Esophagus muscularis mucosa (tissue), 4 donors: ENCODE data around the gene AK3. TPM values are rescaled to one million over a fixed set of nuclear protein-coding genes. Genes with fewer than 3 reads are reported as not detected.
A peak's percentile ranks its signal among the peaks of the same experiment; 100 is the strongest.

ENCODE experiments used
- DNase-seq: peaks from one replicate; pipeline ENCODE4 v3.0.0-alpha.2; 2017; ENCODE audit errors: extremely low spot score
- H3K27ac ChIP-seq, 4 donors: fragments of 200-600 bp; sonication (generic); replicated peaks in 1 of 4; 1 replicate in 3 of 4; 2 replicates in 1 of 4; pipeline ENCODE4 v1.5.1; 2016 to 2019; ENCODE audit warnings: mild to moderate bottlenecking in 1 of 4
- H3K27me3 ChIP-seq, 4 donors: fragments of 200-600 bp; sonication (generic); one replicate each; pipeline versions ENCODE4 v1.5.1 to v1.6.0; 2016 to 2019
- H3K36me3 ChIP-seq, 4 donors: fragments of 200-600 bp; sonication (generic); one replicate each; pipeline ENCODE4 v1.5.1; 2016 to 2019
- H3K4me1 ChIP-seq, 4 donors: fragments of 200-600 bp; sonication (generic); one replicate each; pipeline ENCODE4 v1.5.1; 2016 to 2019
- H3K4me3 ChIP-seq, 4 donors: fragments of 200-600 bp; sonication (generic); 1 replicate in 2 of 4; 2 replicates in 2 of 4; pipeline ENCODE4 v1.5.1; 2016 to 2019; ENCODE audit warnings: mild to moderate bottlenecking in 4 of 4, moderate library complexity in 1 of 4
- H3K9me3 ChIP-seq, 4 donors: fragments of 200-600 bp; sonication (generic); 1 replicate in 3 of 4; 2 replicates in 1 of 4; pipeline ENCODE4 v1.5.1; 2016 to 2019
- EP300 ChIP-seq: sonication (generic); formaldehyde crosslinking; IDR thresholded peaks from one replicate; pipeline ENCODE4 v1.6.1; 2017; ENCODE audit warnings: antibody characterized with exemption
- POLR2A ChIP-seq: fragments of 450-650 bp; IDR thresholded peaks from one replicate; pipeline ENCODE4 v1.6.1; 2017; ENCODE audit warnings: antibody characterized with exemption, moderate library complexity, mild to moderate bottlenecking, low read depth
- POLR2AphosphoS5 ChIP-seq, 2 donors: sonication (generic); formaldehyde crosslinking; IDR thresholded peaks; one replicate each; pipeline ENCODE4 v1.6.1; 2017; ENCODE audit warnings: antibody characterized with exemption in 2 of 2
- WGBS: methylation state at CpG from one replicate; pipeline ENCODE4 v1.1.5; 2018; 5-methylcytosine and 5-hydroxymethylcytosine counted together
- intact Hi-C: fragments of 100-400 bp; cut with DNase I; formaldehyde crosslinking; loops from one replicate; pipeline ENCODE4 v1.15.1; 2023
- total RNA-seq, 4 donors: library from RNA; depleted of rRNA; stranded (reverse); fragments of >200 nt; gene quantifications; one replicate each; pipeline versions ENCODE4 v1.1.0 to v1.2.1, GENCODE V29; 2016
- TF ChIP-seq, protein P1 (sequence below), 3 experiments: fragments of 200-600 bp in 2 of 3; fragments of 450-650 bp in 1 of 3; sonication (generic) in 2 of 3; IDR thresholded peaks; one replicate each; pipeline ENCODE4 v1.5.1; 2017 to 2019; ENCODE audit warnings: antibody characterized with exemption in 3 of 3, mild to moderate bottlenecking in 2 of 3, moderate library complexity in 1 of 3

The AK3 gene
- total RNA-seq, 4 donors from 2014 or later: 90.0 to 129 (median 118) TPM

DNA sequence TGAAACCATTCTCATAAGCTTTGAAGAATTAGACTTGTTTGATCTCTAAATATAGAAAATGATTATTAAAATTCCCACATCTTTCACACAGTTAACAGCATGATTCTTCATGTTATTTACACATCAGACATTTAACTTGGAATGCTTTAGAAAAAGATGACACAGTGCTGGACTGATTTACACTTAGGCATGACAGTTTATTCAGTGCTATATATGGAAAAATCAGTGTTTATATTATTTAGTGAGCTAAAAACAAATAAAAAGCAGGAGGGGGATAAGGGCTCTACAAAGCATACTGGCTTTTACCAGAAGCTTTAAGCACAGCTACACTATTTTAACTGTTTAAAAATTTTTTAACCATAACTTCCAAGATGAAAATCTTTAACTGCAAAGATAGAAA lies 31.6 kb downstream of the AK3 start:
- no peak overlapping the region for H3K27ac ChIP-seq
- no peak for DNase-seq
- H3K4me3 ChIP-seq: no peak overlapping the region
- no peaks in the 10 kb centered on the region for H3K9me3 ChIP-seq
- H3K36me3 ChIP-seq: peaks cover 0 to 82% (median 45%) of the 10 kb centered on the region in 4 donors
- intact Hi-C loops: no loop called here
- peaks cover 0 to 11% (median 7%) of the 10 kb centered on the region in 4 donors for H3K4me1 ChIP-seq
- H3K27me3 ChIP-seq: no peaks in the 10 kb centered on the region
- no peak for TF ChIP-seq POLR2A
- TF ChIP-seq POLR2AphosphoS5 (IDR thresholded peaks at IDR 0.05): no peak
- TF ChIP-seq EP300: no peak
- TF ChIP-seq, protein P1, sequence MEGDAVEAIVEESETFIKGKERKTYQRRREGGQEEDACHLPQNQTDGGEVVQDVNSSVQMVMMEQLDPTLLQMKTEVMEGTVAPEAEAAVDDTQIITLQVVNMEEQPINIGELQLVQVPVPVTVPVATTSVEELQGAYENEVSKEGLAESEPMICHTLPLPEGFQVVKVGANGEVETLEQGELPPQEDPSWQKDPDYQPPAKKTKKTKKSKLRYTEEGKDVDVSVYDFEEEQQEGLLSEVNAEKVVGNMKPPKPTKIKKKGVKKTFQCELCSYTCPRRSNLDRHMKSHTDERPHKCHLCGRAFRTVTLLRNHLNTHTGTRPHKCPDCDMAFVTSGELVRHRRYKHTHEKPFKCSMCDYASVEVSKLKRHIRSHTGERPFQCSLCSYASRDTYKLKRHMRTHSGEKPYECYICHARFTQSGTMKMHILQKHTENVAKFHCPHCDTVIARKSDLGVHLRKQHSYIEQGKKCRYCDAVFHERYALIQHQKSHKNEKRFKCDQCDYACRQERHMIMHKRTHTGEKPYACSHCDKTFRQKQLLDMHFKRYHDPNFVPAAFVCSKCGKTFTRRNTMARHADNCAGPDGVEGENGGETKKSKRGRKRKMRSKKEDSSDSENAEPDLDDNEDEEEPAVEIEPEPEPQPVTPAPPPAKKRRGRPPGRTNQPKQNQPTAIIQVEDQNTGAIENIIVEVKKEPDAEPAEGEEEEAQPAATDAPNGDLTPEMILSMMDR (IDR thresholded peaks at IDR 0.05): no peak

DNA sequence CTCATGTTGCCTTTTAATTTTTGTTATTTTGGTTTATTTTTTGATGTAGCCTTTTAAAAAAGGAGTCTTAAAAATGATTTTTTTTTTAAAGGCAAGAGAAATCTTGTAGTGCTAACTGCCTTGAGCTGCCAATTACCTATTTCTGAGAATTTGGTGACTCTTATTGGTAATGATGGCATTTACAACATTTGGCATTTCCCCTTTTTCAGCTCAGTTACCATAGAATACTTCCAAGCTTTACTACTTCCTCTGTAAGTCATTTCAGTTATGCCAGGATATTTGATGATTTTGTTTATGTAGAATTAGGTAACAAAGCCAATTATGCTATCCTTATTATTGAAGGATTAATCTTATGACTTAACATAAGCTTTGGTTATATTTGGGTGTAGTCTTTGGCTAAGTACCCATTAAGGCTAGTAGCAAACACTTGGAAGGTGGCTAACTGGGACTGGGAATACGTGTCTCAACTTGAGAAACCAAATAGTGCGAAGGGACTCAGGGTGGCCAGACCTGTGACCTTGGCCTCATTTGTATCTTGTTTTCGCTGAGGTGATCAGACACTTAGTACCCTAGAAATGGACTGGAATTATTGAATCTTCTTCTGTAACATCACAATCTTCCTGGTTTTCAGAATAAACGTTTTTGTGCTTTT lies 33.9 kb downstream of the AK3 start:
- TF ChIP-seq, protein P1 (IDR thresholded peaks at IDR 0.05): no peak
- TF ChIP-seq EP300: no peak
- peak in 1 of 2 donors; percentile 16 for TF ChIP-seq POLR2AphosphoS5 (IDR thresholded peaks at IDR 0.05)
- no peak for TF ChIP-seq POLR2A
- intact Hi-C loops: no loop called here
- no peak overlapping the region for H3K27ac ChIP-seq
- no peak overlapping the region for H3K4me3 ChIP-seq
- peaks cover 0 to 11% (median 7%) of the 10 kb centered on the region in 4 donors for H3K4me1 ChIP-seq
- H3K9me3 ChIP-seq: no peaks in the 10 kb centered on the region
- H3K36me3 ChIP-seq: peaks cover 12 to 82% (median 46%) of the 10 kb centered on the region in 4 donors
- DNase-seq: no peak
- 64% methylated on average over 4 of the region's 4 CpGs for WGBS
- H3K27me3 ChIP-seq: no peaks in the 10 kb centered on the region

DNA sequence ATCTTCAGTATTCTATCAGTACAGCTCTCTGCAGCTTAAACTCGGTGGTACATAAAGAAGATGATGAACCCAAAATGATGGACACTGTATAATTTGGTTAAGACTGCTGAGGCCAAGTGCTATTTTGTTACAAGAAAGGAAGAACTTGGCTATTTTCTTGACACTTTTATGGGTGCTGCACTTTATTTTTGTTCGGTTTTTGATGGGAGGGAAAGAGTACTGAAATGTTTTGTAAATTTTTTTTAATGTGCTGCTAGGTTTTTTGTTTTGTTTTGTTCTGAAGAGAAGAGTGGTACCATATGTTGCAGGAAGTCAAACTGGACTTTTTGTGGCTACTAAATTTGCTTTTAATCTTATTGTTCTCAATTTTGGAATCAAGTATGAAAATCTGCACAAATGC lies 35.0 kb downstream of the AK3 start:
- Histone ChIP-seq H3K36me3 (peaks cover 15 to 78% (median 50%) of the 10 kb centered on the region in 4 donors), H3K4me3 (no peak overlapping the region), H3K27ac (no peak overlapping the region), H3K9me3 (no peaks in the 10 kb centered on the region), H3K4me1 (peaks cover 0 to 11% (median 7%) of the 10 kb centered on the region in 4 donors), H3K27me3 (no peaks in the 10 kb centered on the region)
- TF ChIP-seq EP300: no peak
- TF ChIP-seq POLR2AphosphoS5 (IDR thresholded peaks at IDR 0.05): no peak
- TF ChIP-seq, protein P1 (IDR thresholded peaks at IDR 0.05): no peak
- no peak for TF ChIP-seq POLR2A
- 63% methylated on average over 2 of the region's 2 CpGs for WGBS
- DNase-seq: no peak
- intact Hi-C loops: no loop called here

DNA sequence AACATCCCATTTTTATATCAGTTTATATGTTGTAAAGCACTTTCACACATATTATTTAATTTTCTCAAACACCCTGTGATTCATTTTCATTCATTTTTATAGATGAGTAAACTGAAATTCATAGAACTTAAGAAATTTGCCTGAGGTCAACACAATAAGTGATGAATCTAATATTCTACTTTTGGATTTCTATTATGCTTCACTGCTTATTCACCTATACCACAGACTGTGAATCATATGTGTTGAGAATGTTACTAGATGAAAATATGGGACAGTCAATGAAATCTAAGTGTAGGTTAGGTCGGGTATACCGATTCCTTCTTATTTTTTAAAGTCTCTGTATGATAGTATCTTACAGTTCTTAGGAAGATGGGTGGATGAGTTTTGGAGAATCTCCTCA lies 36.9 kb downstream of the AK3 start:
- H3K27ac ChIP-seq: no peak overlapping the region
- H3K36me3 ChIP-seq: peaks cover 21 to 86% (median 53%) of the 10 kb centered on the region in 4 donors
- H3K4me1 ChIP-seq: peaks cover 0 to 3% (median 3%) of the 10 kb centered on the region in 4 donors
- H3K9me3 ChIP-seq: no peaks in the 10 kb centered on the region
- 84% methylated on average over 2 of the region's 2 CpGs for WGBS
- DNase-seq: no peak
- H3K4me3 ChIP-seq: no peak overlapping the region
- intact Hi-C loops: no loop called here
- TF ChIP-seq EP300: no peak
- TF ChIP-seq POLR2A: no peak
- TF ChIP-seq POLR2AphosphoS5 (IDR thresholded peaks at IDR 0.05): no peak
- TF ChIP-seq, protein P1 (IDR thresholded peaks at IDR 0.05): no peak
- no peaks in the 10 kb centered on the region for H3K27me3 ChIP-seq
